Activated CD8-positive, alpha-beta memory T cell treated with anti-CD3 and anti-CD28 coated beads for 1 hour (primary cell): Measurements from ENCODE around the gene LIFR.

Source experiments
- DNase-seq, 2 donors: peaks; one replicate each; pipeline ENCODE4 v3.0.0-alpha.2; 2020; ENCODE audit warnings: low read depth in 1 of 2; ENCODE audit errors: extremely low read depth in 1 of 2

The LIFR gene

GRCh38 chr5:38468202-38468673, 88.2 kb downstream of the LIFR start:
- no peak for DNase-seq

- DNase-seq: no peak
These were observed 88.9 kb downstream of the LIFR start for GRCh38 chr5:38467353-38468040.

GRCh38 chr5:38466424-38467189, 89.8 kb downstream of the LIFR start:
- DNase-seq: no peak

GRCh38 chr5:38465702-38466423, 90.6 kb downstream of the LIFR start:
- DNase-seq: no peak

- no peak for DNase-seq
These were observed 91.4 kb downstream of the LIFR start for GRCh38 chr5:38465061-38465460.

GRCh38 chr5:38463634-38464521, 92.6 kb downstream of the LIFR start:
- no peak for DNase-seq

- no peak for DNase-seq
These were observed 93.3 kb downstream of the LIFR start for GRCh38 chr5:38462976-38463633.

- no peak for DNase-seq
These were observed 98.3 kb downstream of the LIFR start for GRCh38 chr5:38458174-38458573.

- DNase-seq: no peak
These were observed 99.6 kb downstream of the LIFR start for GRCh38 chr5:38456657-38457399.

- no peak for DNase-seq
These were observed 100.6 kb downstream of the LIFR start for GRCh38 chr5:38455796-38456330.

GRCh38 chr5:38453921-38454320, 102.5 kb downstream of the LIFR start:
- DNase-seq: no peak

GRCh38 chr5:38453506-38453905, 102.9 kb downstream of the LIFR start:
- no peak for DNase-seq

- DNase-seq: no peak
These were observed 104.2 kb downstream of the LIFR start for GRCh38 chr5:38452201-38452600.

- no peak for DNase-seq
These were observed 105.2 kb downstream of the LIFR start for GRCh38 chr5:38451074-38451725.

- DNase-seq: no peak
These were observed 105.8 kb downstream of the LIFR start for GRCh38 chr5:38450627-38451026.

- DNase-seq: no peak
These were observed 107.7 kb downstream of the LIFR start for GRCh38 chr5:38448568-38449350.

GRCh38 chr5:38447786-38448185, 108.7 kb downstream of the LIFR start:
- no peak for DNase-seq

- no peak for DNase-seq
These were observed 109.4 kb downstream of the LIFR start for GRCh38 chr5:38447056-38447455.
